Measurements from ENCODE around the gene PAX7. TPM values are rescaled to one million over a fixed set of nuclear protein-coding genes. Genes with fewer than 3 reads are reported as not detected.
"Not testable (repeated sequence)": the region's sequence is repeated elsewhere in the genome, so short reads cannot be mapped to it uniquely, and the experiment has no call there.

PAX7 gene
- total RNA-seq, 1 donor from 2014 or later, result not detected

DNA sequence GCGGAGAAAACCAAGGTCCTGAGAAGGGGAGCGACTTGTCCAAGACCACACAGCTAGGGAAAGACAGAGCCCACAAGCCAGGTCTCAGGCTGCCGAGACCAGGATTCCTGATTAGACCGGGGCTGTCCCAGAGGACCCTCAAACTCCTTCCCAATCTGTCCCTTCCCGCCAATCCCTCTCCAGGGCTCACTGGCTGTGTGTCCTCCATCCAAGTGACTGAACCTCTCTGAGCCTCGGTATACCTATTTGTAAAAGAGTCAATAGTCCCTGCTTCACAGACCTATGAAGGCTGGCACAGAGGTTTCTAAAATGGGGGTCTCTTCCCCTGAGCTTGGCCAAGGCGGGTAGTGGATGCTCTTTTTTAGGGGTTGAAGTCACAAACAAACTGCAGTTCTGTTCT, 56.6 kb downstream of the PAX7 start:
- peaks cover 29% of the 10 kb centered on the region for H3K27me3 Mint-ChIP-seq
- H3K4me3 Mint-ChIP-seq, result no peak overlapping the region
- H3K9me3 Mint-ChIP-seq, result no peaks in the 10 kb centered on the region
- H3K36me3 Mint-ChIP-seq (ENCODE audit: low read depth), result no peaks in the 10 kb centered on the region
- no peak overlapping the region for H3K27ac Mint-ChIP-seq
- intact Hi-C loops (cut with micrococcal nuclease), result no loop called here
- CTCF ChIA-PET, result no interaction called here
- POLR2A ChIA-PET, result no interaction called here
- DNase-seq (no peak), ATAC-seq (ENCODE audit: low read depth) (no peak)
- TF ChIP-seq, protein P1, sequence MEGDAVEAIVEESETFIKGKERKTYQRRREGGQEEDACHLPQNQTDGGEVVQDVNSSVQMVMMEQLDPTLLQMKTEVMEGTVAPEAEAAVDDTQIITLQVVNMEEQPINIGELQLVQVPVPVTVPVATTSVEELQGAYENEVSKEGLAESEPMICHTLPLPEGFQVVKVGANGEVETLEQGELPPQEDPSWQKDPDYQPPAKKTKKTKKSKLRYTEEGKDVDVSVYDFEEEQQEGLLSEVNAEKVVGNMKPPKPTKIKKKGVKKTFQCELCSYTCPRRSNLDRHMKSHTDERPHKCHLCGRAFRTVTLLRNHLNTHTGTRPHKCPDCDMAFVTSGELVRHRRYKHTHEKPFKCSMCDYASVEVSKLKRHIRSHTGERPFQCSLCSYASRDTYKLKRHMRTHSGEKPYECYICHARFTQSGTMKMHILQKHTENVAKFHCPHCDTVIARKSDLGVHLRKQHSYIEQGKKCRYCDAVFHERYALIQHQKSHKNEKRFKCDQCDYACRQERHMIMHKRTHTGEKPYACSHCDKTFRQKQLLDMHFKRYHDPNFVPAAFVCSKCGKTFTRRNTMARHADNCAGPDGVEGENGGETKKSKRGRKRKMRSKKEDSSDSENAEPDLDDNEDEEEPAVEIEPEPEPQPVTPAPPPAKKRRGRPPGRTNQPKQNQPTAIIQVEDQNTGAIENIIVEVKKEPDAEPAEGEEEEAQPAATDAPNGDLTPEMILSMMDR (IDR thresholded peaks at IDR 0.05), result no peak
- no peaks in the 10 kb centered on the region for H3K4me1 Mint-ChIP-seq

DNA sequence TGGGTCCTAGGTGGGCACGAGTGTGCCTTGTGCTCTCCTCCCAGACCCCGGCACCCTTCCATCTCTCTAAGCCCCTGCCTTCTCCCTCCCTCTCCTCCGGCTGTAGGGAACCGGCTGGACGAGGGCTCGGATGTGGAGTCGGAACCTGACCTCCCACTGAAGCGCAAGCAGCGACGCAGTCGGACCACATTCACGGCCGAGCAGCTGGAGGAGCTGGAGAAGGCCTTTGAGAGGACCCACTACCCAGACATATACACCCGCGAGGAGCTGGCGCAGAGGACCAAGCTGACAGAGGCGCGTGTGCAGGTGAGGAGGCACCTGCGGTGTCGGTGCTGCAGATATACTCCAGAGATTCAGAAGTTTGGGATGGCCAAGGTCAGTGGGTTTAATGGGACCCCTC, 61.0 kb downstream of the PAX7 start:
- Mint-ChIP-seq H3K36me3 (ENCODE audit: low read depth) (no peaks in the 10 kb centered on the region), H3K27ac (no peak overlapping the region), H3K9me3 (no peaks in the 10 kb centered on the region), H3K4me1 (no peaks in the 10 kb centered on the region), H3K27me3 (peaks cover 28% of the 10 kb centered on the region), H3K4me3 (no peak overlapping the region)
- ATAC-seq (ENCODE audit: low read depth) (no peak), DNase-seq (no peak)
- ChIA-PET POLR2A (no interaction called here), CTCF (no interaction called here)
- TF ChIP-seq, protein P1 (IDR thresholded peaks at IDR 0.05), result no peak
- intact Hi-C loops (cut with micrococcal nuclease), result no loop called here

DNA sequence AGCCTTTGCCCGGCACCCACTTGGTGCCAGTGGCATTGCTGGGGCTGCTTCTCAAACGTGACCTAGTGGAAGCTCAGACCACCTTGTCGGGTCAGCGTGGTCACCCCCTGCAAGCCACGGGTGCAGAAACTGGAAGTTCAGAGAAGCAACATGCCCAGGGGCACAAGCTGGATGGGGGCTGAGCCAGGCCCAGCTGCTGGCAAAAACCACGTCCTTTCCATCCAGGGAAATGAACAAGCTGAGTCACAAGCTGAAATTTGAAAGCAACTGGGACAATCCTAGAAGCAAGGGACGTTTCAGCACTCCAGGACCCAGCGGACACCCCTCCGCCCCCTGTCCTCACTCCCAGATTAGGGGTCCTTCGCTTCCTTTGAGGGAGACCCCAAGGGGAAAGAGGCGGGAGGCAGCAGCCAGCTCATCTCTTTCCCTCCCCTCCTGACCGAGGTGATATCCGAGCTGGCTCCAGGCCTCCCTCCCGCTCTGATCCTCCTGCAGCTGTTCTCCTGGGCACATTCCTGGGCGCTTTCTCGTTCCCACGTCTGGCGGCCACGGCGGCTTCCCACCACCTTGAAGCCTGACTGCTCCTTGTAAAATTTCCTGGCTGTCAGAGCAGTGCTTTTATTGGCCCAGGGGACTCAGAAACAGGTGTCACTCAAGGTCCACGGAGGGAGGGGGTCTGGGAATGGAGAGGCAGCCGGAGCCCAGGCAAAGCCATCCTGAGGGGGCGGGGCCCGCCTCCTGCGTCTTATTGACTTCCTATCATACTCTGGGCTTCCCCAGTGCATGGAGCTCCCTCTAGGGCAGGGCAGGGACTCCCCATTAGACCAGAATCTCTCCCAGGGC, 62.8 kb downstream of the PAX7 start:
- H3K4me1 Mint-ChIP-seq, result no peaks in the 10 kb centered on the region
- DNase-seq (no peak), ATAC-seq (ENCODE audit: low read depth) (no peak)
- CTCF ChIA-PET, result no interaction called here
- no peaks in the 10 kb centered on the region for H3K36me3 Mint-ChIP-seq (ENCODE audit: low read depth)
- POLR2A ChIA-PET, result no interaction called here
- peaks cover 29% of the 10 kb centered on the region for H3K27me3 Mint-ChIP-seq
- H3K27ac Mint-ChIP-seq, result no peak overlapping the region
- intact Hi-C loops (cut with micrococcal nuclease), result no loop called here
- TF ChIP-seq, protein P1 (IDR thresholded peaks at IDR 0.05), result no peak
- H3K4me3 Mint-ChIP-seq, result no peak overlapping the region
- H3K9me3 Mint-ChIP-seq, result no peaks in the 10 kb centered on the region

DNA sequence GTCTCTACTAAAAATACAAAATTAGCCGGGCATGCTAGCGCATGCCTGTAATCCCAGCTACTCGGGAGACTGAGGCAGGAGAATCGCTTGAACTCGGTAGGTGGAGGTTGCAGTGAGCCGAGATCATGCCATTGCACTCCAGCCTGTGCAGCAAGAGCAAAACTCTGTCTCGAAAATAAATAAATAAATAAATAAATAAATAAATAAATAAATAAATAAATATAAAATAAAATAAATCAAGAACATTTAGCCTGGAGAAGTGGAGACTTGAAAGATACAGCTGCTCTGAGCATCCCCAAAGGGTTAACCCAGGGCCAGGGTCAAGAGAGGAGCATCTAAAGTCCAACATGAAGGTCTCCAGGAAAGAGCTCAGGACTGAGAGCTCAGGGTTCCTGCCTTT, 63.6 kb downstream of the PAX7 start:
- intact Hi-C loops (cut with micrococcal nuclease); H3K9me3 Mint-ChIP-seq; CTCF ChIA-PET; H3K4me1 Mint-ChIP-seq; DNase-seq; POLR2A ChIA-PET; ATAC-seq (ENCODE audit: low read depth); H3K27ac Mint-ChIP-seq; H3K4me3 Mint-ChIP-seq; H3K36me3 Mint-ChIP-seq (ENCODE audit: low read depth): not testable (repeated sequence)
- peaks cover 29% of the 10 kb centered on the region for H3K27me3 Mint-ChIP-seq

DNA sequence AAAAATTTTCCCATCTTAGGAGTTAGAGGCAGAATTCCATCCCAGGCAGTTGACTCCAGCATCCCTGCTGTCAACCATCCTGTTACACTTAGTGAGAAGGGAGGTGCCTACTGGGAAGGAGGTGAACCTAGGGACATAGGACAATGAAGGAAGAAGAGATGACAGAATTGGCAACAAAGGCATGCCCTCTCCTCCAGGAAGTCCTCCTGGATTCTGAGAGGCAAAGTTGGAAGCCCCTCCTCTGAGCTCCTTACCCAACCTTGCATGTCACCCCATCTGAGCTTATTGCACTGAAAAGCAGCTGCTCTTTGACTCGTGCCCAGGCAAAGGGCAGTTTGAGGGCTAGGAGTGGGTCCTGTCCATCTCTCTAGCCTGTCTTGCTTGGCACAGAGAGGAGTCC, 66.9 kb downstream of the PAX7 start:
- Mint-ChIP-seq H3K27me3 (peaks cover 18% of the 10 kb centered on the region), H3K36me3 (ENCODE audit: low read depth) (no peaks in the 10 kb centered on the region), H3K27ac (no peak overlapping the region), H3K9me3 (no peaks in the 10 kb centered on the region), H3K4me3 (no peak overlapping the region), H3K4me1 (no peaks in the 10 kb centered on the region)
- CTCF ChIA-PET, result no interaction called here
- intact Hi-C loops (cut with micrococcal nuclease), result no loop called here
- DNase-seq (no peak), ATAC-seq (ENCODE audit: low read depth) (no peak)
- POLR2A ChIA-PET, result no interaction called here
- TF ChIP-seq, protein P1 (IDR thresholded peaks at IDR 0.05), result no peak

DNA sequence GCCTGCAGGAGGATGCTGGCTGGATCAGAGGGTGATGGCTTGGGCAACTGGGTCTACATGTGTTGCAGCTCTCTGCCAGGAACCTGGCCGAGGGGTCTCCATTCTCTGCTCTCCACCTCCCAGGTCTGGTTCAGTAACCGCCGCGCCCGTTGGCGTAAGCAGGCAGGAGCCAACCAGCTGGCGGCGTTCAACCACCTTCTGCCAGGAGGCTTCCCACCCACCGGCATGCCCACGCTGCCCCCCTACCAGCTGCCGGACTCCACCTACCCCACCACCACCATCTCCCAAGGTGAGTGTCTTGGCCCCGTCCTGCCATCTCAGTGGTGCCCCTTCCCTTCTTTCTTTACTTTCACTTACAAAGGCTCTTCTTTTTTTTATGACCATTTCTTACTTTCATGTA, 69.9 kb downstream of the PAX7 start:
- no peak overlapping the region for H3K27ac Mint-ChIP-seq
- ChIA-PET CTCF (no interaction called here), POLR2A (no interaction called here)
- H3K9me3 Mint-ChIP-seq, result no peaks in the 10 kb centered on the region
- intact Hi-C loops (cut with micrococcal nuclease), result no loop called here
- H3K27me3 Mint-ChIP-seq, result peaks cover 21% of the 10 kb centered on the region
- ATAC-seq (ENCODE audit: low read depth) (no peak), DNase-seq (no peak)
- TF ChIP-seq, protein P1 (IDR thresholded peaks at IDR 0.05), result no peak
- H3K4me1 Mint-ChIP-seq, result no peaks in the 10 kb centered on the region
- H3K36me3 Mint-ChIP-seq (ENCODE audit: low read depth), result no peaks in the 10 kb centered on the region
- no peak overlapping the region for H3K4me3 Mint-ChIP-seq
